H1 (cell line): ENCODE data around the gene DCTD.

Experiments used
- ATF2 ChIP-seq: IDR thresholded peaks from 2 replicates; pipeline ENCODE4 v1.6.1; 2012; ENCODE audit warnings: low read length, inconsistent platforms
- CTCF ChIP-seq, 3 experiments: IDR thresholded peaks; 1 replicate in 2 of 3; 2 replicates in 1 of 3; pipeline versions ENCODE4 v1.5.1 to v1.6.1; 2011; ENCODE audit warnings: low read length in 3 of 3, mild to moderate bottlenecking in 3 of 3, inconsistent platforms in 2 of 3, low read depth in 1 of 3, moderate library complexity in 1 of 3; ENCODE audit not compliant: insufficient read depth in 1 of 3; ENCODE audit errors: control extremely low read depth in 1 of 3
- EZH2 ChIP-seq: fragments of 200-600 bp; sonication (generic); IDR thresholded peaks from 2 replicates; pipeline ENCODE4 v1.7.1; 2012; ENCODE audit warnings: low read depth, mild to moderate bottlenecking, moderate library complexity, low read length, inconsistent platforms; ENCODE audit not compliant: severe bottlenecking
- KDM5A ChIP-seq: fragments of 200-600 bp; IDR thresholded peaks from 2 replicates; pipeline ENCODE4 v1.7.1; 2012; ENCODE audit warnings: mild to moderate bottlenecking, low read length, inconsistent platforms, mixed read lengths
- MAFK ChIP-seq: IDR thresholded peaks from 2 replicates; pipeline ENCODE4 v1.6.1; 2012; ENCODE audit warnings: low read depth, mild to moderate bottlenecking, improper control_type of control experiment, low read length
- MAX ChIP-seq: IDR thresholded peaks from 2 replicates; pipeline ENCODE4 v1.6.1; 2012; ENCODE audit warnings: inconsistent platforms
- POLR2A ChIP-seq, 2 experiments: IDR thresholded peaks; 1 replicate in 1 of 2; 2 replicates in 1 of 2; pipeline ENCODE4 v1.6.1; 2011; ENCODE audit warnings: low read depth in 2 of 2, low read length in 2 of 2, mild to moderate bottlenecking in 2 of 2; ENCODE audit errors: control extremely low read depth in 1 of 2
- RAD21 ChIP-seq, 2 experiments: IDR thresholded peaks in 1 of 2; conservative IDR thresholded peaks in 1 of 2; 2 replicates each; pipeline ENCODE4 v1.6.1; 2011; ENCODE audit warnings: low read depth in 2 of 2, low read length in 2 of 2, improper control_type of control experiment in 1 of 2, inconsistent platforms in 1 of 2, mild to moderate bottlenecking in 1 of 2, moderate library complexity in 1 of 2
- RBBP5 ChIP-seq: IDR thresholded peaks from 2 replicates; pipeline ENCODE4 v1.7.1; 2012; ENCODE audit warnings: low read depth, mild to moderate bottlenecking, inconsistent platforms, low read length, moderate library complexity, borderline replicate concordance
- YY1 ChIP-seq: IDR thresholded peaks from 2 replicates; pipeline ENCODE4 v1.6.1; 2011; ENCODE audit warnings: low read depth, mild to moderate bottlenecking, low read length

GRCh38 chr4:182866746-182867145 is 50.4 kb downstream of the DCTD start:
- TF ChIP-seq CTCF (IDR thresholded peaks at IDR 0.05; ENCODE audit: control extremely low read depth in 1 of 3, insufficient read depth in 1 of 3, low read depth in 1 of 3, low read length in 3 of 3) = no peak
- no peak for TF ChIP-seq RAD21 (IDR thresholded peaks at IDR 0.05 in 1 of 2, conservative IDR thresholded peaks at IDR 0.05 in 1 of 2; ENCODE audit: low read depth in 2 of 2, low read length in 2 of 2)
- no peak for TF ChIP-seq KDM5A
- TF ChIP-seq MAFK = no peak
- no peak for TF ChIP-seq YY1
- TF ChIP-seq RBBP5 = no peak
- TF ChIP-seq ATF2 = no peak
- TF ChIP-seq POLR2A (IDR thresholded peaks at IDR 0.05; ENCODE audit: control extremely low read depth in 1 of 2, low read depth in 2 of 2, low read length in 2 of 2) = no peak
- no peak for TF ChIP-seq MAX
- TF ChIP-seq EZH2 = no peak
